Measurements from ENCODE around the gene PTPRF.

Gene PTPRF

DNA sequence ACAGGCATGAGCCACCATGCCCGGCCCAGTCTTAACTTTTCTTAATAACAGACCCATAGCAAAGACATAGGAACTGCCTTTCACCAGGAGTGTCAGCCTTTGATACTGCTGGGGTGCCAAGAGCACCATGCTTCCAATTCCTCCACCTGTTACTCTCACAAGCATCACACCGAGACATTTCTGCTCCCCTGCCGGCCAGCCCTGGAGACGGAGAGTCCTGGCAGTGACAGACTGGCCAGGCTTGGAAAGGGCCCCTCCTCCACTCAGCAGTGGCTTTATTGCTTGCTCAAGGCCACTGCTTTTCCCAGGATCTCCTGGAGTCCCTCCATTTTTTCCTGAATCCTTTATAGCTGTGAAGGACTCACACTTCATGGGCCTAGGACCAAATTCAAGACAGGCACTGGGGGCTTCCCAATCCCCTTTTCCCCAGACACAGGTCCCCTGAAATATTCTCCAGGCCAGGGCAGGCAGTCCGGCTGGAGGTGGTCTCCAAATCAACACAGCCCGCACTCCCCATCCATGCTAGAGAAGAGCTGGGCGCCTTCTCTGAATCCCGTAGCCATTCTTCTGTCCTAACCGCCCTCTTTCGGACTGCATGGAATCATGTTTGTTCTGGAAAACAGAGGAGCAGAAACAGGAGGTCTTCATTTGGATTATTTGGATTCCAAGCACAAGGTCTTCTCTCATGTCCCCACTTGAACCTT, 25.5 kb upstream of the PTPRF start:
- H3K4me1 ChIP-seq, result no peaks in the 10 kb centered on the region
- H3K36me3 ChIP-seq, result no peaks in the 10 kb centered on the region
- no peak for TF ChIP-seq CTCF (IDR thresholded peaks at IDR 0.05; ENCODE audit: low read depth, low read length)
- no peak for DNase-seq
- H3K4me3 ChIP-seq (ENCODE audit: low read depth, low read length), result no peak overlapping the region
- H3K27me3 ChIP-seq, result no peaks in the 10 kb centered on the region
- H3K9me3 ChIP-seq, result no peaks in the 10 kb centered on the region

DNA sequence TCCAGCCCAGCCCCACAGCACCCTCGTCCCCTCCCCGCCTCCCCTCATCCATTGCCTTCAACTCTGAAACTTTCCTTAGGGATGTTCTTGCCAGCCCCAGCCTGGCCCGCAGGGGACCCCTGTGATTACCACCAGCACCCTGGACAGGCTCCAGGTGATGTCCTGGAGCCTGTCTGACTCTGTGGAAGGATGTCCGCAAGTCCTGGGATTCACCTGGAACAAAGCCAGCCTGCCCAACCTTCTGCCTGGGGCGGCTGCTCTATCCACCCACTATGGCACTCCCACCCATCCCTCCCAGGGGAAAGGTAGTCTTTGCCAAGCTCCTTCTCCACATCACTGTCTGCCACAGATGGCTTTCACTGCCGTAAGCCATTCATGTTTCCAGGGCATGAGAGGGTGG, 24.4 kb upstream of the PTPRF start:
- DNase-seq, result peak; percentile 14
- H3K36me3 ChIP-seq, result no peaks in the 10 kb centered on the region
- no peaks in the 10 kb centered on the region for H3K27me3 ChIP-seq
- no peaks in the 10 kb centered on the region for H3K9me3 ChIP-seq
- H3K4me1 ChIP-seq, result no peaks in the 10 kb centered on the region
- no peak overlapping the region for H3K4me3 ChIP-seq (ENCODE audit: low read depth, low read length)
- no peak for TF ChIP-seq CTCF (IDR thresholded peaks at IDR 0.05; ENCODE audit: low read depth, low read length)

GRCh38 chr1:43507296-43508295, 23.1 kb upstream of the PTPRF start:
- H3K36me3 ChIP-seq, result no peaks in the 10 kb centered on the region
- no peaks in the 10 kb centered on the region for H3K9me3 ChIP-seq
- DNase-seq, result no peak
- H3K4me3 ChIP-seq (ENCODE audit: low read depth, low read length), result no peak overlapping the region
- no peaks in the 10 kb centered on the region for H3K4me1 ChIP-seq
- H3K27me3 ChIP-seq, result no peaks in the 10 kb centered on the region
- no peak for TF ChIP-seq CTCF (IDR thresholded peaks at IDR 0.05; ENCODE audit: low read depth, low read length)

- H3K4me1 ChIP-seq, result no peaks in the 10 kb centered on the region
- no peak for TF ChIP-seq CTCF (IDR thresholded peaks at IDR 0.05; ENCODE audit: low read depth, low read length)
- H3K4me3 ChIP-seq (ENCODE audit: low read depth, low read length), result no peak overlapping the region
- no peak for DNase-seq
- no peaks in the 10 kb centered on the region for H3K9me3 ChIP-seq
- no peaks in the 10 kb centered on the region for H3K27me3 ChIP-seq
- H3K36me3 ChIP-seq, result no peaks in the 10 kb centered on the region
Measured at GRCh38 chr1:43509007-43509739, 21.5 kb upstream of the PTPRF start.

GRCh38 chr1:43509740-43510375, 20.8 kb upstream of the PTPRF start:
- Histone ChIP-seq H3K27me3 (no peaks in the 10 kb centered on the region), H3K36me3 (no peaks in the 10 kb centered on the region), H3K4me1 (no peaks in the 10 kb centered on the region), H3K4me3 (ENCODE audit: low read depth, low read length) (no peak overlapping the region), H3K9me3 (no peaks in the 10 kb centered on the region)
- TF ChIP-seq CTCF (IDR thresholded peaks at IDR 0.05; ENCODE audit: low read depth, low read length), result no peak
- DNase-seq, result no peak

Measured in BE2C (cell line).